Smooth muscle cell (in vitro differentiated cells): ENCODE results near the gene PCSK5. TPM values are rescaled to one million over a fixed set of nuclear protein-coding genes. Genes with fewer than 3 reads are reported as not detected.

Source experiments
- DNase-seq: peaks from one replicate; lab custom pipeline; 2025; ENCODE audit not compliant: unreplicated experiment; lab: John Stamatoyannopoulos, UW
- H2AFZ ChIP-seq: fragments of 200-600 bp; sonication (generic); 2 replicates; pipeline ENCODE4 v1.6.0; 2016; ENCODE audit warnings: antibody characterized with exemption, low read depth, mild to moderate bottlenecking
- H3F3A ChIP-seq: fragments of 200-600 bp; sonication (generic); 2 replicates; pipeline ENCODE4 v1.6.0; 2017; ENCODE audit warnings: antibody characterized with exemption, low read depth
- H3K27ac ChIP-seq: fragments of 200-600 bp; sonication (generic); 2 replicates; pipeline ENCODE4 v1.5.1; 2016; ENCODE audit warnings: low read depth, mild to moderate bottlenecking
- H3K27me3 ChIP-seq: fragments of 200-600 bp; sonication (generic); 2 replicates; pipeline ENCODE4 v1.6.1; 2016; ENCODE audit warnings: low read depth, mild to moderate bottlenecking
- H3K36me3 ChIP-seq: fragments of 200-600 bp; sonication (generic); 2 replicates; pipeline ENCODE4 v1.5.1; 2016; ENCODE audit warnings: low read depth
- H3K4me1 ChIP-seq: fragments of 200-600 bp; sonication (generic); 2 replicates; pipeline ENCODE4 v1.5.1; 2016; ENCODE audit warnings: low read depth
- H3K4me2 ChIP-seq: fragments of 200-600 bp; sonication (generic); 2 replicates; pipeline ENCODE4 v1.6.0; 2016; ENCODE audit warnings: mild to moderate bottlenecking
- H3K4me3 ChIP-seq: fragments of 200-600 bp; sonication (generic); 2 replicates; pipeline ENCODE4 v1.5.1; 2016; ENCODE audit warnings: mild to moderate bottlenecking
- H3K79me2 ChIP-seq: fragments of 200-600 bp; sonication (generic); 2 replicates; pipeline ENCODE4 v1.6.0; 2016; ENCODE audit warnings: low read depth, mild to moderate bottlenecking
- H3K9ac ChIP-seq: fragments of 200-600 bp; sonication (generic); 2 replicates; pipeline ENCODE4 v1.6.0; 2016; ENCODE audit warnings: low read depth
- H3K9me3 ChIP-seq: fragments of 200-600 bp; sonication (generic); replicated peaks from 2 replicates; pipeline ENCODE4 v1.5.1; 2016; ENCODE audit warnings: low read depth
- H4K20me1 ChIP-seq: fragments of 200-600 bp; sonication (generic); 2 replicates; pipeline ENCODE4 v1.6.0; 2016; ENCODE audit warnings: low read depth
- CTCF ChIP-seq: fragments of 200-600 bp; sonication (generic); IDR thresholded peaks from 2 replicates; pipeline ENCODE4 v1.5.1; 2017; ENCODE audit warnings: borderline replicate concordance, mild to moderate bottlenecking, antibody characterized with exemption; ENCODE audit not compliant: insufficient read depth, poor library complexity, severe bottlenecking
- WGBS: methylation state at CpG from one replicate; pipeline ENCODE4 v1.1.7; 2016; ENCODE audit warnings: low lambda C conversion rate; 5-methylcytosine and 5-hydroxymethylcytosine counted together
- polyA plus RNA-seq: library from polyadenylated mRNA; unstranded; fragments of >200 nt; fragmentation: Nextera tagmentation; extraction: Ambion mirVana; gene quantifications from 2 replicates; pipeline ENCODE4 v1.2.1, GENCODE V29; 2016
- total RNA-seq: library from RNA; depleted of rRNA; stranded (reverse); fragments of >200 nt; gene quantifications from 2 replicates; pipeline ENCODE4 v1.2.3, GENCODE V29; 2014

Gene PCSK5
- total and polyA plus RNA-seq, 2 experiments from 2014 or later, result 2.3 to 2.8 TPM

- peak overlapping the region; percentile 81 for H3K4me3 ChIP-seq
- 3% methylated on average over 28 of the region's 32 CpGs for WGBS
- H3K79me2 ChIP-seq, result no peaks in the 10 kb centered on the region
- TF ChIP-seq CTCF, result no peak
- peak overlapping the region; percentile 99 for H2AFZ ChIP-seq
- no peak for DNase-seq
- H4K20me1 ChIP-seq, result peaks cover 8% of the 10 kb centered on the region
- H3K4me2 ChIP-seq, result peak overlapping the region; percentile 98
- H3F3A ChIP-seq, result no peaks in the 10 kb centered on the region
- no peak overlapping the region for H3K27ac ChIP-seq
- no peak overlapping the region for H3K9ac ChIP-seq
- H3K27me3 ChIP-seq, result peaks cover 38% of the 10 kb centered on the region
- H3K9me3 ChIP-seq, result no peaks in the 10 kb centered on the region
- H3K36me3 ChIP-seq, result no peaks in the 10 kb centered on the region
- H3K4me1 ChIP-seq, result peaks cover 15% of the 10 kb centered on the region
Measured at GRCh38 chr9:75891771-75892215, 1.3 kb downstream of the PCSK5 start.

GRCh38 chr9:75892216-75892911 lies 1.9 kb downstream of the PCSK5 start:
- no peak for TF ChIP-seq CTCF
- no peak overlapping the region for H3K9ac ChIP-seq
- no peaks in the 10 kb centered on the region for H3F3A ChIP-seq
- H3K9me3 ChIP-seq, result no peaks in the 10 kb centered on the region
- H3K27ac ChIP-seq, result no peak overlapping the region
- peak overlapping the region; percentile 99 for H2AFZ ChIP-seq
- H3K36me3 ChIP-seq, result no peaks in the 10 kb centered on the region
- H3K4me3 ChIP-seq, result peak overlapping the region; percentile 81
- no peaks in the 10 kb centered on the region for H3K79me2 ChIP-seq
- peaks cover 8% of the 10 kb centered on the region for H4K20me1 ChIP-seq
- H3K27me3 ChIP-seq, result peaks cover 38% of the 10 kb centered on the region
- peaks cover 15% of the 10 kb centered on the region for H3K4me1 ChIP-seq
- 1% methylated on average over 28 of the region's 31 CpGs for WGBS
- H3K4me2 ChIP-seq, result peak overlapping the region; percentile 98
- DNase-seq, result no peak

DNA sequence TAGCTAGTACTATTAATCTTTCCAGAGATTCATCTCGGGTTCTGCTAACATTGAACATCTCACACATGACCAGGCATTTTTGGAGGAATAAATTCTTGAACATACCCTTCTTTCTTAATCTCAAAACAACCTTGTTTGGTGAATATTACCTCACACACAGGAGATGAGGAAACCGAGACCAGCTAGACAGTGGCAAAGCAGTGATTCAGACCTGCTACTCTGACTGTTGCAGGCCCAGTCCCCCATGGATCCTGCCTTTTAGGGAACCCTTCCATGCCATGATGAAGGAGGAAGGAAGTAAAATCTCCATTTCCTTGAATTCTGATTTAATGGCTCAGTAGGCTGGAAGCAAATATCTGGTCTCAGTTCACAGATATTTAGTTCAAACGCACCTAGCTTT lies 2.6 kb downstream of the PCSK5 start:
- Histone ChIP-seq H3K9me3 (no peaks in the 10 kb centered on the region), H2AFZ (no peak overlapping the region), H3F3A (no peaks in the 10 kb centered on the region), H3K4me1 (peaks cover 15% of the 10 kb centered on the region), H3K4me2 (peak overlapping the region; percentile 98), H3K27ac (no peak overlapping the region), H4K20me1 (peaks cover 8% of the 10 kb centered on the region), H3K27me3 (peaks cover 38% of the 10 kb centered on the region), H3K36me3 (no peaks in the 10 kb centered on the region), H3K4me3 (peak overlapping the region; percentile 81), H3K79me2 (no peaks in the 10 kb centered on the region), H3K9ac (no peak overlapping the region)
- TF ChIP-seq CTCF, result no peak
- 80% methylated on average over 3 of the region's 3 CpGs for WGBS
- no peak for DNase-seq

DNA sequence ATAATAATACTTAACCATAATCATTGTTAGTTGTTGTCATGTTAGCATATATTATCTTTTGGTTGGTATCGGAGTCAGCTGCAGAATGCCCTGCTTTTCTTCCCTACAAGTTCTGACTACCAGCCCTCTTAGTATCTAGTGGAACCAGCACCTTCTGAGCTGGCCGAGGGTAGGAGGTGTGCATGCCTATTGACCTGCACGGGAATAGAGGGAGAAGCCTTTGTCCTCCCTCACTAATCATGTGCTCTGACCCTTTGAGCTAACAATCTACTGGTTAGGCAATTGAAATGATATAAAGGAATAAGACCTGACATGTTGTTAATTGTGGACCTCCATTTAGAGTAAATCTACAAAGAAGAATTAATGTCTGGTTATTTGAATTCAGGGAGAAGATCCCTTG lies 4.1 kb downstream of the PCSK5 start:
- H3K4me2 ChIP-seq, result no peak overlapping the region
- H3F3A ChIP-seq, result no peaks in the 10 kb centered on the region
- TF ChIP-seq CTCF, result no peak
- H3K9me3 ChIP-seq, result no peaks in the 10 kb centered on the region
- peak overlapping the region; percentile 81 for H3K4me3 ChIP-seq
- peaks cover 15% of the 10 kb centered on the region for H3K4me1 ChIP-seq
- no peak overlapping the region for H2AFZ ChIP-seq
- H3K27me3 ChIP-seq, result peaks cover 41% of the 10 kb centered on the region
- no peak overlapping the region for H3K9ac ChIP-seq
- H3K36me3 ChIP-seq, result no peaks in the 10 kb centered on the region
- H4K20me1 ChIP-seq, result peaks cover 8% of the 10 kb centered on the region
- no peak overlapping the region for H3K27ac ChIP-seq
- DNase-seq, result no peak
- no peaks in the 10 kb centered on the region for H3K79me2 ChIP-seq
- 68% methylated on average over 3 of the region's 3 CpGs for WGBS
